OCI-LY1 (cell line): ENCODE data around the gene TRMT44.

Source experiments
- H2AFZ ChIP-seq: fragments of 200-600 bp; sonication (generic), shearing (Covaris generic); 2 replicates; pipeline ENCODE4 v1.6.0; 2014; ENCODE audit warnings: antibody characterized with exemption, mild to moderate bottlenecking, low read length
- H3F3A ChIP-seq: fragments of 200-600 bp; sonication (generic), shearing (Covaris generic); 2 replicates; pipeline ENCODE4 v1.6.0; 2014; ENCODE audit warnings: mild to moderate bottlenecking, antibody characterized with exemption, low read length, moderate library complexity; ENCODE audit not compliant: insufficient read depth
- H3K27ac ChIP-seq: fragments of 200-600 bp; sonication (generic); 2 replicates; pipeline ENCODE4 v1.5.1; 2014; ENCODE audit warnings: low read length, mixed run types, mild to moderate bottlenecking, low read depth; ENCODE audit not compliant: poor library complexity, severe bottlenecking
- H3K27me3 ChIP-seq: fragments of 200-600 bp; sonication (generic); 2 replicates; pipeline ENCODE4 v1.6.0; 2014; ENCODE audit warnings: antibody characterized with exemption, mild to moderate bottlenecking, low read length, moderate library complexity; ENCODE audit not compliant: insufficient read depth
- H3K36me3 ChIP-seq: fragments of 200-600 bp; sonication (generic); 2 replicates; pipeline ENCODE4 v1.6.1; 2014; ENCODE audit warnings: mild to moderate bottlenecking, antibody characterized with exemption, low read length, moderate library complexity, mixed read lengths; ENCODE audit not compliant: insufficient read depth
- H3K4me1 ChIP-seq: fragments of 200-600 bp; sonication (generic); 2 replicates; pipeline ENCODE4 v1.5.1; 2014; ENCODE audit warnings: mild to moderate bottlenecking, low read length, moderate library complexity; ENCODE audit not compliant: insufficient read depth, severe bottlenecking
- H3K4me2 ChIP-seq: fragments of 200-600 bp; sonication (generic), shearing (Covaris generic); 2 replicates; pipeline ENCODE4 v1.6.1; 2014; ENCODE audit warnings: low read length
- H3K4me3 ChIP-seq: fragments of 200-600 bp; sonication (generic); 2 replicates; pipeline ENCODE4 v1.5.1; 2014; ENCODE audit warnings: low read length, low read depth, mild to moderate bottlenecking, mixed read lengths; ENCODE audit not compliant: poor library complexity, severe bottlenecking
- H3K79me2 ChIP-seq: fragments of 200-600 bp; shearing (Covaris generic); 2 replicates; pipeline ENCODE4 v1.6.1; 2016; ENCODE audit warnings: mixed run types, low read length, mixed read lengths; ENCODE audit not compliant: insufficient read depth
- H3K9ac ChIP-seq: fragments of 200-600 bp; sonication (generic), shearing (Covaris generic); 2 replicates; pipeline ENCODE4 v1.6.1; 2014; ENCODE audit warnings: mild to moderate bottlenecking, low read length, mixed read lengths
- H3K9me2 ChIP-seq: fragments of 200-600 bp; sonication (generic), shearing (Covaris generic); 2 replicates; pipeline ENCODE4 v1.6.1; 2014; ENCODE audit warnings: low read depth, mild to moderate bottlenecking, low read length, mixed read lengths
- H3K9me3 ChIP-seq: fragments of 200-600 bp; shearing (Covaris generic); 2 replicates; pipeline ENCODE4 v1.6.1; 2014; ENCODE audit warnings: low read length, mixed read lengths
- H4K20me1 ChIP-seq: fragments of 200-600 bp; sonication (generic), shearing (Covaris generic); 2 replicates; pipeline ENCODE4 v1.6.0; 2016; ENCODE audit warnings: mild to moderate bottlenecking, low read length; ENCODE audit not compliant: insufficient read depth
- EZH2 ChIP-seq: fragments of 200-600 bp; sonication (generic), shearing (Covaris generic); IDR thresholded peaks from 2 replicates; pipeline ENCODE4 v1.8.0; 2017; ENCODE audit warnings: borderline replicate concordance, mixed run types, mild to moderate bottlenecking, antibody characterized with exemption, low read length, moderate library complexity, mixed read lengths
- TF ChIP-seq, protein P1 (sequence below): fragments of 200-600 bp; sonication (generic), shearing (Covaris generic); IDR thresholded peaks from 2 replicates; pipeline ENCODE4 v1.5.1; 2017; ENCODE audit warnings: mild to moderate bottlenecking, antibody characterized with exemption, low read length, moderate library complexity, mixed read lengths

TRMT44 gene

DNA sequence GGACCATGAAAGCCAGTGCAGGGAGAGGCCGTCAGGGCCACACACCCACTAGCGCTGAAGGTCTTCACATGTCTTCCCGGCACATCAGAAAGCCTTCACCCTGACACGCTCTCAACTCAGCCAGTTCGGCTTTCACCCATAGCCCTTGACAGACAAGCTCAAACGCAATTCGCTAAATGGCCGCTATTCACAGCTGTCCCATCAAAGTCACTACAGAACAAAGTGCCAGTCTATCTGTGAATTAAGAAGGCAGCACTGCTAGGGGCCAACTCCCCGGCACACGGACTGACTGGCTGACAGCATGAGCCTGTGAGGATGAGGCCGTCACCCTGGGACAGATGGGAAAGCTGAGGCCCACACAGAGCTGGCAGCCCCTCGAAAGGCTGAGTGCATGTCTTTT lies 45.8 kb upstream of the TRMT44 start:
- H3K9me3 ChIP-seq: no peaks in the 10 kb centered on the region
- H3F3A ChIP-seq: peaks cover 5% of the 10 kb centered on the region; the same call in 1 of the 2 replicates
- H2AFZ ChIP-seq: no peak overlapping the region
- TF ChIP-seq, protein P1, sequence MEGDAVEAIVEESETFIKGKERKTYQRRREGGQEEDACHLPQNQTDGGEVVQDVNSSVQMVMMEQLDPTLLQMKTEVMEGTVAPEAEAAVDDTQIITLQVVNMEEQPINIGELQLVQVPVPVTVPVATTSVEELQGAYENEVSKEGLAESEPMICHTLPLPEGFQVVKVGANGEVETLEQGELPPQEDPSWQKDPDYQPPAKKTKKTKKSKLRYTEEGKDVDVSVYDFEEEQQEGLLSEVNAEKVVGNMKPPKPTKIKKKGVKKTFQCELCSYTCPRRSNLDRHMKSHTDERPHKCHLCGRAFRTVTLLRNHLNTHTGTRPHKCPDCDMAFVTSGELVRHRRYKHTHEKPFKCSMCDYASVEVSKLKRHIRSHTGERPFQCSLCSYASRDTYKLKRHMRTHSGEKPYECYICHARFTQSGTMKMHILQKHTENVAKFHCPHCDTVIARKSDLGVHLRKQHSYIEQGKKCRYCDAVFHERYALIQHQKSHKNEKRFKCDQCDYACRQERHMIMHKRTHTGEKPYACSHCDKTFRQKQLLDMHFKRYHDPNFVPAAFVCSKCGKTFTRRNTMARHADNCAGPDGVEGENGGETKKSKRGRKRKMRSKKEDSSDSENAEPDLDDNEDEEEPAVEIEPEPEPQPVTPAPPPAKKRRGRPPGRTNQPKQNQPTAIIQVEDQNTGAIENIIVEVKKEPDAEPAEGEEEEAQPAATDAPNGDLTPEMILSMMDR: no peak
- no peak for TF ChIP-seq EZH2
- H3K36me3 ChIP-seq: no peaks in the 10 kb centered on the region
- H3K79me2 ChIP-seq: no peaks in the 10 kb centered on the region
- H3K4me2 ChIP-seq: no peak overlapping the region; the same call in 1 of the 2 replicates
- H3K27ac ChIP-seq: peak overlapping the region; percentile 100
- no peaks in the 10 kb centered on the region for H4K20me1 ChIP-seq
- no peaks in the 10 kb centered on the region for H3K9me2 ChIP-seq
- H3K9ac ChIP-seq: peak overlapping the region; percentile 46; the same call in 1 of the 2 replicates
- H3K27me3 ChIP-seq: no peaks in the 10 kb centered on the region
- peaks cover 87% of the 10 kb centered on the region for H3K4me1 ChIP-seq
- no peak overlapping the region for H3K4me3 ChIP-seq

DNA sequence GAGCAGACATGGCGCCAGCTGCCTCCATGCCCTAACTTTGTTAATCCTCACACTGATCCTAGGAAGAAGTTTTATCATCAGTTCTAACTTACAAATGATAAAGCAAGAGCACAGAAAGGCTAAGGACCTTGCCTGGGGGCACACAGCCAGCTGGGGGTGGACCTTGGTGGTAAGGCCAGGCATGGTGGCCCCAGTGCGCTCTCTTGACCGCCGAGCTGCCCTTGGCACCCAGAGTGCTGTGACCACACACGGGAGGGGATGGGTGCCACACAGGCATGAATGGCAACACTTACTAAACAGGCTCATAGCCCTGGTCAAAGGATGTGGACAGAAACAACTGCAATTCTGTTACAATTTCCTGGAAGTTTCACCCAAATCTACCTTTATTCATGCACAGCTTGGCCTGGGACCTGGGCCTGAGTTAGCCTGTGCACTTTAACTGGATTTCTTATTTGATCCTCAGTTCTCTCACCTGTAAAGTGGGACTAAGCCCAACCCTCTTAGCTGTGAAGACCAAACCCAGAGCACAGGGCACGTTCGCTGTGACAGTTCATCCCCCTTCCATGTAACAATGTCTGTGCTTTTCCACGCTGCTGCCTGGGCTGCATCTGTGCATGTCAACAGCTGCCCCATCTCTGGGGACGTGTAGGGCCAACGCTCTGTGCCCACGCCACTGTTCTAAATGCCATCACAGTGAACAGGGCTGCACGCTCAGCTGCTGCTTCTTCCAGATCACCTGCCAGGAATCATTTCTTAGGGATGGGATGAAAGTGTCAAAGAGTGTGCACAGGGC lies 44.9 kb upstream of the TRMT44 start:
- Histone ChIP-seq H3K9me2 (no peaks in the 10 kb centered on the region), H3K27me3 (no peaks in the 10 kb centered on the region), H4K20me1 (no peaks in the 10 kb centered on the region), H3K27ac (peak overlapping the region; percentile 84), H3K9ac (no peak overlapping the region), H3F3A (peaks cover 5% of the 10 kb centered on the region; the same call in 1 of the 2 replicates), H2AFZ (no peak overlapping the region), H3K9me3 (no peaks in the 10 kb centered on the region), H3K79me2 (no peaks in the 10 kb centered on the region), H3K4me3 (no peak overlapping the region), H3K36me3 (no peaks in the 10 kb centered on the region), H3K4me1 (peaks cover 79% of the 10 kb centered on the region), H3K4me2 (no peak overlapping the region)
- TF ChIP-seq, protein P1: no peak
- no peak for TF ChIP-seq EZH2

- Histone ChIP-seq H3K9me2 (no peaks in the 10 kb centered on the region), H3K27me3 (no peaks in the 10 kb centered on the region), H2AFZ (no peak overlapping the region), H3K9me3 (no peaks in the 10 kb centered on the region), H3K4me2 (peak overlapping the region; percentile 26; the same call in 1 of the 2 replicates), H3K4me3 (no peak overlapping the region), H3K4me1 (peaks cover 79% of the 10 kb centered on the region), H3K79me2 (no peaks in the 10 kb centered on the region), H4K20me1 (no peaks in the 10 kb centered on the region), H3K27ac (peak overlapping the region; percentile 84), H3K36me3 (no peaks in the 10 kb centered on the region), H3F3A (no peaks in the 10 kb centered on the region), H3K9ac (no peak overlapping the region; the same call in 1 of the 2 replicates)
- TF ChIP-seq, protein P1: no peak
- TF ChIP-seq EZH2: no peak
Measured at GRCh38 chr4:8396762-8397406, 43.7 kb upstream of the TRMT44 start.
